Osteocyte (in vitro differentiated cells): Measurements from ENCODE around the gene SLC6A7. TPM values are rescaled to one million over a fixed set of nuclear protein-coding genes. Genes with fewer than 3 reads are reported as not detected.

Source experiments
- DNase-seq: peaks from one replicate; pipeline ENCODE4 v3.0.0; 2021; ENCODE audit warnings: mixed read lengths; ENCODE audit not compliant: unreplicated experiment; ENCODE audit errors: extremely low spot score
- H3K27ac Mint-ChIP-seq: one replicate; pipeline ENCODE4 v1.8.0; 2021; ENCODE audit warnings: mild to moderate bottlenecking, mixed read lengths; ENCODE audit not compliant: unreplicated experiment
- H3K27me3 Mint-ChIP-seq: one replicate; pipeline ENCODE4 v1.8.0; 2021; ENCODE audit warnings: mixed read lengths; ENCODE audit not compliant: unreplicated experiment
- H3K36me3 Mint-ChIP-seq: one replicate; pipeline ENCODE4 v1.8.0; 2021; ENCODE audit warnings: mixed read lengths; ENCODE audit not compliant: unreplicated experiment
- H3K4me1 Mint-ChIP-seq: one replicate; pipeline ENCODE4 v1.8.0; 2021; ENCODE audit warnings: mixed read lengths; ENCODE audit not compliant: unreplicated experiment
- H3K4me3 Mint-ChIP-seq: one replicate; pipeline ENCODE4 v1.8.0; 2021; ENCODE audit warnings: mild to moderate bottlenecking, moderate library complexity, mixed read lengths; ENCODE audit not compliant: unreplicated experiment
- H3K9me3 Mint-ChIP-seq: one replicate; pipeline ENCODE4 v1.8.0; 2021; ENCODE audit warnings: mixed read lengths; ENCODE audit not compliant: unreplicated experiment
- total RNA-seq: library from RNA; stranded (reverse); gene quantifications from 2 replicates; pipeline ENCODE4 v1.2.1, GENCODE V29; 2021
- TF ChIP-seq, protein P1 (sequence below): fragments of 200-600 bp; sonication (generic); IDR thresholded peaks from 2 replicates; pipeline ENCODE4 v1.5.0; 2021; ENCODE audit warnings: antibody characterized with exemption, mild to moderate bottlenecking, moderate library complexity

Gene SLC6A7
- total RNA-seq, 1 donor from 2014 or later = not detected

DNA sequence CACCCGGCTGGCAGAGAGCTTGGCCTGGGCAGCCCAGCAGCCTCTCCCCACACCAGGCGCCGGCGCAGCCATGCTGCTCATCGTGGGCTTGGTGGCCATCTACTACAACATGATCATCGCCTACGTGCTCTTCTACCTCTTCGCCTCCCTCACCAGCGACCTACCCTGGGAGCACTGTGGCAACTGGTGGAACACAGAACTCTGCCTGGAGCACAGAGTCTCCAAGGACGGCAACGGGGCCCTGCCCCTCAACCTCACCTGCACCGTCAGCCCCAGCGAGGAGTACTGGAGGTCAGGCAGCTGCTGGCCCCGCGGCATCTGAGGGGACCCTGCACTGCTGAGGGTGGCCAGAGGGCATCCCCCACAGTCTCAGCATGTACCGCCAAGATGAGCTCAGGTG lies 7.1 kb downstream of the SLC6A7 start:
- Mint-ChIP-seq H3K9me3 (no peaks in the 10 kb centered on the region), H3K27me3 (peaks cover 41% of the 10 kb centered on the region), H3K27ac (no peak overlapping the region), H3K4me1 (no peaks in the 10 kb centered on the region), H3K4me3 (no peak overlapping the region), H3K36me3 (no peaks in the 10 kb centered on the region)
- DNase-seq = no peak
- TF ChIP-seq, protein P1, sequence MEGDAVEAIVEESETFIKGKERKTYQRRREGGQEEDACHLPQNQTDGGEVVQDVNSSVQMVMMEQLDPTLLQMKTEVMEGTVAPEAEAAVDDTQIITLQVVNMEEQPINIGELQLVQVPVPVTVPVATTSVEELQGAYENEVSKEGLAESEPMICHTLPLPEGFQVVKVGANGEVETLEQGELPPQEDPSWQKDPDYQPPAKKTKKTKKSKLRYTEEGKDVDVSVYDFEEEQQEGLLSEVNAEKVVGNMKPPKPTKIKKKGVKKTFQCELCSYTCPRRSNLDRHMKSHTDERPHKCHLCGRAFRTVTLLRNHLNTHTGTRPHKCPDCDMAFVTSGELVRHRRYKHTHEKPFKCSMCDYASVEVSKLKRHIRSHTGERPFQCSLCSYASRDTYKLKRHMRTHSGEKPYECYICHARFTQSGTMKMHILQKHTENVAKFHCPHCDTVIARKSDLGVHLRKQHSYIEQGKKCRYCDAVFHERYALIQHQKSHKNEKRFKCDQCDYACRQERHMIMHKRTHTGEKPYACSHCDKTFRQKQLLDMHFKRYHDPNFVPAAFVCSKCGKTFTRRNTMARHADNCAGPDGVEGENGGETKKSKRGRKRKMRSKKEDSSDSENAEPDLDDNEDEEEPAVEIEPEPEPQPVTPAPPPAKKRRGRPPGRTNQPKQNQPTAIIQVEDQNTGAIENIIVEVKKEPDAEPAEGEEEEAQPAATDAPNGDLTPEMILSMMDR = no peak

DNA sequence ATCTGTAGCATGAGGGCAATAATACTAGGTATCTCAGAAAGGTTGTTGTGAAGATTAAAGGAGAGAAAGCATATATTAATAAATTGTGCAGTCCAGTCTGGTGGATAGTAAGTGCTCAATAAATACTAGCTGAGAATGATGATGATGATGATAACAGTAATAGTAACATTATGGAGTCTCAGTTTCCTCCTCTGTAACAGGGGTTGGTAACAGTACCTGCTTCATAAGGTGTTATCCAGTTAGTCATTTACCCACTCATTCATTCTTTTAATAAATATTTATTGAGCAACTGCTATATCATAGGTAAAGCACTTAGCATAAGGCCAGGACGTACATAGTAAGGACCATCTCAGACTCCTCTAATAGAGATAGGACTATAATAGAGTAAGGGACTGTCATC lies 7.6 kb downstream of the SLC6A7 start:
- no peak for DNase-seq
- Mint-ChIP-seq H3K27ac (no peak overlapping the region), H3K4me3 (no peak overlapping the region), H3K4me1 (no peaks in the 10 kb centered on the region), H3K9me3 (no peaks in the 10 kb centered on the region), H3K36me3 (no peaks in the 10 kb centered on the region), H3K27me3 (peaks cover 39% of the 10 kb centered on the region)
- TF ChIP-seq, protein P1 = no peak

DNA sequence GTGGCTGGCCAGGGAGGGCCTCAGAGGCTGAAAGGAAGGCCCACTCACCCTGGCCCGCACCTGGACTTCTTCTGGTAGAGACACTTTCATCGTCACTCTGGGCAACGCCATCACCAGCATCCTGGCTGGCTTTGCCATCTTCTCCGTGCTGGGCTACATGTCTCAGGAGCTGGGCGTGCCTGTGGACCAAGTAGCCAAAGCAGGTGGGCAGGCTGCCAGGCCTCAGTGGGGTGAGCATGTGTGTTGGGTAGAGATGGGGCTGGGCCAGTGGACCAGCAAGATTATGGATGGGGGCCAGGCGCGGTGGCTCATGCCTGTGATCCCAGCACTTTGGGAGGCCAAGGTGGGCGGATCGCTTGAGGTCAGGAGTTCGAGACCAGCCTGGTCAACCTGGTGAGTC lies 12.6 kb downstream of the SLC6A7 start:
- H3K36me3 Mint-ChIP-seq = no peaks in the 10 kb centered on the region

DNA sequence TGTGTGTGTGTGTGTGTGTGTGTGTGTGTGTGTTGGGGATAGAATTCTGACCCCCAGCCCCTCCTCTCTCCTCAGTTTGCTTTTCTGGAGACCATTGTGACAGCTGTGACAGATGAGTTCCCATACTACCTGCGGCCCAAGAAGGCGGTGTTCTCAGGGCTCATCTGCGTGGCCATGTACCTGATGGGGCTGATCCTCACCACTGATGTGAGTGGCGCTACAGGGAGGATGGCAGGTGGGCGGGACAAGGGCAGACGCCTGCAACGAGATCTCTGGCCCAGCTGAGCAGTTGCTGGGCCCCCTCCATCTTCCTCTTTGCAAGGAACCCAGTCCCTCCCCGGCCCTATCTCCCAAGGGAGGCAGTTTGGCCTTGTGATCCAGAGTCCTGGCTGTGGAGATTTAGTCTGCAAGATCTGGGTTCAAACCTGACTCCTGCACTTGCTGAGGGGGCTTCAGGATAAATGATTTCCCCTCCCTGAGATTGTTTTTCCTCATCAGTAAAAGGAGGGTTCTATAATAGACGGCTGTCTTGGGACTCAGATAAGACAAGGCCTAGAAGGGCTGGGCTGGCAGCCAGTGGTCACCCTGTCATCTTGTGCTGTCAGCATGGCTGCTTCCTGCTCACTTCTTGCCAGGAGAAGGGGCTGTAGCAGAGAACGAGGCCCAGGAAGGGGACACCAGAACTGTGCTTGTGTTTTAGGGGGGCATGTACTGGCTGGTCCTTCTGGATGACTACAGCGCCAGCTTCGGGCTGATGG lies 14.1 kb downstream of the SLC6A7 start:
- Mint-ChIP-seq H3K4me3 (no peak overlapping the region), H3K4me1 (peaks cover 2% of the 10 kb centered on the region), H3K9me3 (no peaks in the 10 kb centered on the region), H3K36me3 (no peaks in the 10 kb centered on the region), H3K27me3 (peaks cover 21% of the 10 kb centered on the region), H3K27ac (no peak overlapping the region)
- DNase-seq = no peak
- TF ChIP-seq, protein P1 = no peak

More for the DNA sequence above, 12.6 kb downstream of the SLC6A7 start:
- no peak overlapping the region for H3K27ac Mint-ChIP-seq
- no peaks in the 10 kb centered on the region for H3K4me1 Mint-ChIP-seq
- peaks cover 28% of the 10 kb centered on the region for H3K27me3 Mint-ChIP-seq
- no peaks in the 10 kb centered on the region for H3K9me3 Mint-ChIP-seq
- TF ChIP-seq, protein P1 = no peak
- H3K4me3 Mint-ChIP-seq = no peak overlapping the region
- no peak for DNase-seq

DNA sequence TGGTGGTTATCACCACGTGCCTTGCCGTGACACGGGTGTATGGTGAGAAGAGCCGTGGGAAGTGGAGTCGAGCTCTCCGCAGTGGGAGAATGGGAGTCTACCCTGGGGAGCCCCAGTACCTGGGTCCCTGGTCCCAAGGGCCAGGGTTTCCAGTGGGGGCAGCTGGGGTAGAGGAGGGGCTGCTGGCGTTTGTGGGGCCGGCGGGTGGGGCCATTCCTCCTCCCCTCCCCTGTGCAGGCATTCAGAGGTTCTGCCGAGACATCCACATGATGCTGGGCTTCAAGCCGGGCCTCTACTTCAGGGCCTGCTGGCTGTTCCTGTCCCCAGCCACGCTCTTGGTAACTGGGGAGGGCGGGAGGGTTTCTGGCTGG lies 14.7 kb downstream of the SLC6A7 start:
- Mint-ChIP-seq H3K27me3 (peaks cover 15% of the 10 kb centered on the region), H3K4me3 (no peak overlapping the region), H3K27ac (no peak overlapping the region), H3K9me3 (no peaks in the 10 kb centered on the region), H3K4me1 (peaks cover 2% of the 10 kb centered on the region), H3K36me3 (no peaks in the 10 kb centered on the region)
- DNase-seq = no peak
- TF ChIP-seq, protein P1 = no peak
